KMS-11 (cell line): ENCODE data around the gene PRRT2.
"Not testable (repeated sequence)": the region's sequence is repeated elsewhere in the genome, so short reads cannot be mapped to it uniquely, and the experiment has no call there.

Experiments used
- H2AFZ ChIP-seq: fragments of 200-600 bp; sonication (generic); 2 replicates; pipeline ENCODE4 v1.6.1; 2016; ENCODE audit warnings: antibody characterized with exemption, mixed run types, low read depth
- H3K27ac ChIP-seq: fragments of 200-600 bp; sonication (generic); 2 replicates; pipeline ENCODE4 v1.6.1; 2016; ENCODE audit warnings: mild to moderate bottlenecking, mixed run types
- H3K27me3 ChIP-seq: fragments of 200-600 bp; sonication (generic); 2 replicates; pipeline ENCODE4 v1.6.1; 2017; ENCODE audit warnings: mild to moderate bottlenecking, low read depth, mixed run types, moderate library complexity; ENCODE audit not compliant: insufficient read depth
- H3K36me3 ChIP-seq: fragments of 200-600 bp; sonication (generic); 2 replicates; pipeline ENCODE4 v1.6.1; 2017; ENCODE audit warnings: mild to moderate bottlenecking, mixed run types; ENCODE audit not compliant: insufficient read depth
- H3K4me1 ChIP-seq: fragments of 200-600 bp; sonication (generic); 2 replicates; pipeline ENCODE4 v1.6.1; 2016; ENCODE audit warnings: mild to moderate bottlenecking, low read depth, mixed run types; ENCODE audit not compliant: poor library complexity, severe bottlenecking
- H3K4me2 ChIP-seq: fragments of 200-600 bp; sonication (generic); 2 replicates; pipeline ENCODE4 v1.7.0; 2016; ENCODE audit warnings: mild to moderate bottlenecking, mixed run types
- H3K4me3 ChIP-seq: fragments of 200-600 bp; sonication (generic); IDR thresholded peaks from 2 replicates; pipeline ENCODE4 v1.6.1; 2017; ENCODE audit warnings: low read depth, low read length, mixed read lengths; ENCODE audit not compliant: insufficient read depth
- H3K79me2 ChIP-seq: fragments of 200-600 bp; sonication (generic); 2 replicates; pipeline ENCODE4 v1.6.1; 2016; ENCODE audit warnings: low read depth, mixed run types; ENCODE audit not compliant: insufficient read depth
- H3K9ac ChIP-seq: fragments of 200-600 bp; sonication (generic); 2 replicates; pipeline ENCODE4 v1.6.1; 2016; ENCODE audit warnings: mild to moderate bottlenecking, mixed run types
- H4K20me1 ChIP-seq: fragments of 200-600 bp; sonication (generic); 2 replicates; pipeline ENCODE4 v1.6.1; 2016; ENCODE audit warnings: mild to moderate bottlenecking, mixed run types; ENCODE audit not compliant: insufficient read depth
- TF ChIP-seq, protein P1 (sequence below): fragments of 200-600 bp; sonication (generic); conservative IDR thresholded peaks from 2 replicates; pipeline ENCODE4 v1.6.1; 2017; ENCODE audit warnings: low read depth, mild to moderate bottlenecking, antibody characterized with exemption, low read length, moderate library complexity, mixed read lengths

Gene PRRT2

DNA sequence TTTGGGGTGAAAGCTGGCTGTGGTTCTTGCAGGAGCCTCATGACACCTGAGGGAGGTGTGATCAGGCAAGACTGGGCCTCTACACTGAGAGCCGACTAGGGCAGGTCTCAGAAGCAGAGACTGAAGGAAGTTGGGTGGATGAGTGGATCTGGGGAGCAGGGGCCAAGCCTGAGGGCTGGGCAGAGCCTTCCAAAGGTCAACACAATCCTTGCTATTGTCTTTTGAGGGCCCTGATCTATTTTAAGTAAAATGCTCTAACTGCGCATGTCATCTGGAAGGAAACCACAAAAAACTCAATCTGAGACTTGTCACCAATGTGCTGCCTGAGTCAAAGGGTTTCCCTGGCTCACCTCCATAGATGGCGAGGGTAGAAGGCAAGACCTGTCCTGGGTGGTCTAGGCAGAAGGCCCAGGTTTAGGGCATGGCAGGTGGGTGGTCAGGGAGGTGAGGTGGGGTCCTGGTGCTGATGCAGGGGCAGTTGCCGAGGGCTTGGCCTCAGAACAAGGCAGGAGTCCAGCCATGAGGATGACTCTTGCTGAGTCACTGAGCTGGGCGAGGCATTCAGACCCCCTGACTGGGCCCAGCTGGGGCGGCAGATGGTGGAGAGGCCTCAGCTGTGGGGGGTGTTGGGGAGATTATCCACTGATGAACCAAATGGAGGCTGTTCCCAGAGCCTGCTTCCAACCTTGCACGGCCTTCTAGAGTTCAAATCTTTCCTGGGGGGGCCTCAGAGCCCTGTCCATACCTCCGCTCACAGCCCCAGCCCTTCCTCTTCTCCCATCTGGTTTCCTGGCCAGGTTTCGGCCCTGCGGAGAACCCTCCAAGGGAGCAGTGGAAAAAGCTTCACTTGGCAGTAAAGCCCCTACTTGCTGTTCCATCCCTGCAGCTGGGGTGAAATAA lies 13.4 kb downstream of the PRRT2 start:
- Histone ChIP-seq H3K9ac (peak overlapping the region; percentile 42; the same call in 1 of the 2 replicates), H3K4me1 (peaks cover 42% of the 10 kb centered on the region)

DNA sequence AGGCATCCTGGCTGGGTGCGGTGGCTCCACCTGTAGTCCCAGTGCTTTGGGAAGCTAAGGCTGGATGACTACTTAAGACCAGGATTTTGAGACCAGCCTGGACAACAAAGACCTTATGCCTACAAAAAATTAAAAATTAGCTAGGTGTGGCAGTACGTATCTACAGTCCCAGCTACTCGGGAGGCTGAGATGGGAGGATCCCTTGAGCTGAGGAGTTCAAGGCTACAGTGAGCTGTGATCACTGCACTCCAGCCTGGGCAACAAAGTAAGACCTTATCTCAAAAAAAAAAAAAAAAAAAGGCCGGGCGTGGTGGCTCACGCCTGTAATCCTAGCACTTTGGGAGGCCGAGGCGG lies 14.3 kb downstream of the PRRT2 start:
- Histone ChIP-seq H3K4me2 (no peak overlapping the region), H3K27ac (no peak overlapping the region), H3K9ac (no peak overlapping the region), H3K4me1 (peaks cover 34% of the 10 kb centered on the region), H4K20me1 (no peaks in the 10 kb centered on the region), H2AFZ (no peak overlapping the region), H3K27me3 (no peaks in the 10 kb centered on the region), H3K36me3 (no peaks in the 10 kb centered on the region), H3K79me2 (peaks cover 3% of the 10 kb centered on the region; the same call in 1 of the 2 replicates), H3K4me3 (no peak overlapping the region)
- TF ChIP-seq, protein P1, sequence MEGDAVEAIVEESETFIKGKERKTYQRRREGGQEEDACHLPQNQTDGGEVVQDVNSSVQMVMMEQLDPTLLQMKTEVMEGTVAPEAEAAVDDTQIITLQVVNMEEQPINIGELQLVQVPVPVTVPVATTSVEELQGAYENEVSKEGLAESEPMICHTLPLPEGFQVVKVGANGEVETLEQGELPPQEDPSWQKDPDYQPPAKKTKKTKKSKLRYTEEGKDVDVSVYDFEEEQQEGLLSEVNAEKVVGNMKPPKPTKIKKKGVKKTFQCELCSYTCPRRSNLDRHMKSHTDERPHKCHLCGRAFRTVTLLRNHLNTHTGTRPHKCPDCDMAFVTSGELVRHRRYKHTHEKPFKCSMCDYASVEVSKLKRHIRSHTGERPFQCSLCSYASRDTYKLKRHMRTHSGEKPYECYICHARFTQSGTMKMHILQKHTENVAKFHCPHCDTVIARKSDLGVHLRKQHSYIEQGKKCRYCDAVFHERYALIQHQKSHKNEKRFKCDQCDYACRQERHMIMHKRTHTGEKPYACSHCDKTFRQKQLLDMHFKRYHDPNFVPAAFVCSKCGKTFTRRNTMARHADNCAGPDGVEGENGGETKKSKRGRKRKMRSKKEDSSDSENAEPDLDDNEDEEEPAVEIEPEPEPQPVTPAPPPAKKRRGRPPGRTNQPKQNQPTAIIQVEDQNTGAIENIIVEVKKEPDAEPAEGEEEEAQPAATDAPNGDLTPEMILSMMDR, result no peak

More for the DNA sequence above, 13.4 kb downstream of the PRRT2 start:
- H3K27ac ChIP-seq, result peak overlapping the region; percentile 42
- H2AFZ ChIP-seq, result peak overlapping the region; percentile 51
- peaks cover 3% of the 10 kb centered on the region; the same call in 1 of the 2 replicates for H3K79me2 ChIP-seq
- no peaks in the 10 kb centered on the region for H3K36me3 ChIP-seq
- H3K4me3 ChIP-seq, result no peak overlapping the region
- H4K20me1 ChIP-seq, result no peaks in the 10 kb centered on the region
- TF ChIP-seq, protein P1, result no peak
- H3K4me2 ChIP-seq, result peak overlapping the region; percentile 74
- no peaks in the 10 kb centered on the region for H3K27me3 ChIP-seq

DNA sequence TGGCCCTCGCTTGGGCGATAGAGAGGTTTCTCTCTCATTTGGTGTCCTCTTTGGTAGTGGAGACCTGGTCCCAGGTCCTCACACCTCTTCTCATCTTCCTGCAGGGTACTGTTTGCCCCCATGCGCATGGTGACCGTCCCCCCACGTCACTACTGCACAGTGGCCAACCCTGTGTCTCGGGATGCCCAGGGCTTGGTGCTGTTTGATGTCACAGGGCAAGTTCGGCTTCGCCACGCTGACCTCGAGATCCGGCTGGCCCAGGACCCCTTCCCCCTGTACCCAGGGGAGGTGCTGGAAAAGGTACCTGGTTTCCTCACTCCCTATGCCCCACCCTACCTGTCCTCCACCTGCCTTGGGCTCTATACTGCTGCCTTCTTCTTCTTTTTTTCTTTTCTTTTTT lies 18.8 kb downstream of the PRRT2 start:
- peaks cover 3% of the 10 kb centered on the region for H3K4me1 ChIP-seq
- H4K20me1 ChIP-seq, result no peaks in the 10 kb centered on the region

DNA sequence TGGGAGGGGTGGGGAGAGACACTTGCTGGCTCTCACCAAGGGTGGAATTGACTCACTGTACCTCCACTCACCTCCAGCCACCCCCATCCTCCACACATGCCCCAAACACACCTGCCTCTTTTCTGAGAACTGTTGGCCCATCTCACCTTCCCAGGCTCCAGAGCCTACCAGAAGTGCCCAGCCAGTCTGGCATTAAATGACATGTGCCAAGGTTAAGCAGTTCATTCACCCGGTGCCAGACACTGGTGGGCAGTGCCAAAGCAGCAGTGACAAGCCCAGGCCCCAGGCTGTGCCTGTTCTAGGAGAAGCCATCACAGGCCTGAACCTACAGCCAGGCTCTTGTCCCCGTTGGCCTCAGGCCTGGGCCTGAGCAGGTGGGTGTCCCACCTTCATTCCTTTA lies 19.5 kb downstream of the PRRT2 start:
- Histone ChIP-seq H3K4me3 (no peak overlapping the region), H3K4me2 (no peak overlapping the region), H3K36me3 (no peaks in the 10 kb centered on the region), H3K27me3 (no peaks in the 10 kb centered on the region), H4K20me1 (no peaks in the 10 kb centered on the region), H3K79me2 (no peaks in the 10 kb centered on the region), H3K27ac (no peak overlapping the region), H2AFZ (no peak overlapping the region), H3K9ac (no peak overlapping the region), H3K4me1 (no peaks in the 10 kb centered on the region)
- TF ChIP-seq, protein P1, result no peak

More for the DNA sequence above, 18.8 kb downstream of the PRRT2 start:
- Histone ChIP-seq H3K36me3 (no peaks in the 10 kb centered on the region), H2AFZ (no peak overlapping the region), H3K4me3 (no peak overlapping the region), H3K27me3 (no peaks in the 10 kb centered on the region), H3K4me2 (no peak overlapping the region), H3K9ac (no peak overlapping the region), H3K79me2 (no peaks in the 10 kb centered on the region), H3K27ac (no peak overlapping the region)
- TF ChIP-seq, protein P1, result no peak

DNA sequence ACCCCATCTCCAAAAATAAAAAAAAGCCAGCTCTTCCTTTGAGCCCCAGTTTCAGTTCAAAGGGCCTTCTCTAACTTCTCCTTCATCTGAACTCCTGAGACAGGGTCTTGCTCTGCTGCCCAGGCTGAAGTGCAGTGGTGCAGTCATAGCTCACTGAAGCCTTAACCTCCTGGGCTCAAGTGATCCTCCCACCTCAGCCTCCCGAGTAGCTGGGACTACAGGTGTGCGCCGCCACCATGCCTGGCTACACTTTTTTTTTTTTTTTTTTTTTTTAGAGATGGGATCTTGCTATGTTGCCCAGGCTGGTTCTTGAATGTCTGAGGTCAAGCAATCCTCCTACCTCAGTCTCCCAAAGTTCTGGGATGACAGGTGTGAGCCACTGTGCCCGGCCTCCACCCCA lies 21.2 kb downstream of the PRRT2 start:
- H3K4me3 ChIP-seq, H4K20me1 ChIP-seq, H2AFZ ChIP-seq, H3K36me3 ChIP-seq, H3K9ac ChIP-seq, H3K4me1 ChIP-seq, H3K27ac ChIP-seq, H3K4me2 ChIP-seq, H3K79me2 ChIP-seq, H3K27me3 ChIP-seq: not testable (repeated sequence)
